ENCODE measurements around the gene PAX3.

GRCh38 chr2:222280795-222281194 is 18.0 kb downstream of the PAX3 start:
- TF ChIP-seq BHLHE40 (IDR thresholded peaks at IDR 0.05; ENCODE audit: borderline replicate concordance) (no peak), SUZ12 (IDR thresholded peaks at IDR 0.05) (no peak), HDGF (IDR thresholded peaks at IDR 0.05; ENCODE audit: borderline replicate concordance) (no peak), FOXM1 (IDR thresholded peaks at IDR 0.05; ENCODE audit: borderline replicate concordance) (no peak), PKNOX1 (IDR thresholded peaks at IDR 0.05) (no peak), ZNF384 (IDR thresholded peaks at IDR 0.05) (no peak), SP1 (IDR thresholded peaks at IDR 0.05) (no peak), ELF4 (IDR thresholded peaks at IDR 0.05) (no peak)
